ENCODE results near the gene THOP1.

- no peak for TF ChIP-seq CTCF (IDR thresholded peaks at IDR 0.05; ENCODE audit: low read length)
- TF ChIP-seq EZH2 (IDR thresholded peaks at IDR 0.05; ENCODE audit: borderline replicate concordance, low read length), result no peak
Observed at GRCh38 chr19:2785244-2785997, at the start of gene THOP1.
